HCT116 (cell line): Measurements from ENCODE around the gene MAMSTR. TPM values are rescaled to one million over a fixed set of nuclear protein-coding genes. Genes with fewer than 3 reads are reported as not detected.

Source experiments
- ATAC-seq: fragments of 200-7000 bp; cut with Tn5 transposase; 2 replicates; pipeline ENCODE4 v1.9.1; 2020; ENCODE audit warnings: mild to moderate bottlenecking, moderate library complexity
- BruUV-seq: library from RNA; stranded (reverse); fragments of 400-500 nt; replicated peaks from 2 replicates; lab custom pipeline; 2021; lab: Mats Ljungman, UMichigan
- CTCF ChIA-PET: fragments of 300-600 bp; sonication (Branson Sonifier 250); formaldehyde crosslinking; loops from one replicate; lab custom pipeline; 2021; ENCODE audit warnings: antibody characterized with exemption; lab: Charles Lee
- POLR2A ChIA-PET: fragments of 300-600, 350-600 bp; sonication (Branson Sonifier 250); formaldehyde crosslinking; loops from one replicate; lab custom pipeline; 2021; ENCODE audit warnings: antibody characterized with exemption; lab: Charles Lee
- RAD21 ChIA-PET, 2 experiments: fragments of 300-600 bp; sonication (Branson Sonifier 250); formaldehyde crosslinking; loops; one replicate each; lab custom pipeline; 2023; ENCODE audit warnings: low total read pairs in 2 of 2; ENCODE audit not compliant: uncharacterized antibody in 2 of 2, unreplicated experiment in 2 of 2, low non-redundant PET in 1 of 2; lab: Charles Lee
- DNase-seq: peaks from one replicate; pipeline ENCODE4 v3.0.0-alpha.2; 2010; ENCODE audit warnings: low read depth, low spot score
- H2AFZ ChIP-seq: fragments of 200-600 bp; shearing (Covaris generic), sonication (generic); 2 replicates; pipeline ENCODE4 v1.6.1; 2017; ENCODE audit warnings: low read depth, mixed run types, mixed read lengths, antibody characterized with exemption, low read length; ENCODE audit not compliant: poor library complexity, severe bottlenecking
- H3K27ac ChIP-seq: 2 replicates; pipeline ENCODE4 v1.5.1; 2012; ENCODE audit warnings: low read depth, low read length
- H3K27me3 ChIP-seq: fragments of 200-600 bp; sonication (generic); 2 replicates; pipeline ENCODE4 v1.6.1; 2016; ENCODE audit warnings: mixed run types, low read length, mixed read lengths; ENCODE audit not compliant: insufficient read depth
- H3K36me3 ChIP-seq, 2 experiments: fragments of 200-500 bp in 1 of 2; fragments of 200-600 bp in 1 of 2; sonication (Bioruptor generic) in 1 of 2; sonication (generic) in 1 of 2; 2 replicates each; pipeline versions ENCODE4 v1.5.1 to v1.6.1; 2014 to 2016; ENCODE audit warnings: low read length in 2 of 2, inconsistent platforms in 1 of 2, mixed read lengths in 1 of 2, mixed run types in 1 of 2; ENCODE audit not compliant: insufficient read depth in 2 of 2, control insufficient read depth in 1 of 2
- H3K4me1 ChIP-seq, 2 experiments: fragments of 200-600 bp in 1 of 2; sonication (generic) in 1 of 2; 2 replicates each; pipeline versions ENCODE4 v1.5.1 to v1.6.1; 2012 to 2017; ENCODE audit warnings: low read length in 2 of 2, inconsistent platforms in 1 of 2, mild to moderate bottlenecking in 1 of 2, mixed read lengths in 1 of 2, mixed run types in 1 of 2, moderate library complexity in 1 of 2; ENCODE audit not compliant: insufficient read depth in 2 of 2, control insufficient read depth in 1 of 2
- H3K4me2 ChIP-seq: fragments of 200-600 bp; sonication (generic); 2 replicates; pipeline ENCODE4 v1.6.1; 2017; ENCODE audit warnings: mixed run types, low read length, mixed read lengths
- H3K4me3 ChIP-seq, 2 experiments: fragments of 200-600 bp in 1 of 2; sonication (generic) in 1 of 2; replicated peaks in 1 of 2; 2 replicates each; pipeline ENCODE4 v1.5.1; 2011 to 2016; ENCODE audit warnings: low read length in 2 of 2, control low read depth in 1 of 2, low read depth in 1 of 2, mild to moderate bottlenecking in 1 of 2, mixed read lengths in 1 of 2, mixed run types in 1 of 2
- H3K79me2 ChIP-seq: fragments of 200-600 bp; sonication (generic); 2 replicates; pipeline ENCODE4 v1.6.1; 2017; ENCODE audit warnings: mild to moderate bottlenecking, mixed run types, low read length, moderate library complexity, mixed read lengths; ENCODE audit not compliant: insufficient read depth
- H3K9ac ChIP-seq: fragments of 200-600 bp; sonication (generic); 2 replicates; pipeline ENCODE4 v1.6.1; 2016; ENCODE audit warnings: low read length, mixed read lengths
- H3K9me2 ChIP-seq: fragments of 200-600 bp; sonication (generic), shearing (Covaris generic); 2 replicates; pipeline ENCODE4 v1.6.1; 2017; ENCODE audit warnings: mixed run types, mild to moderate bottlenecking, moderate library complexity; ENCODE audit not compliant: insufficient read depth
- H3K9me3 ChIP-seq, 2 experiments: fragments of 200-500 bp in 1 of 2; fragments of 200-600 bp in 1 of 2; sonication (Bioruptor generic) in 1 of 2; sonication (generic) in 1 of 2; 2 replicates each; pipeline ENCODE4 v1.6.1; 2014 to 2017; ENCODE audit warnings: low read length in 2 of 2, mixed read lengths in 2 of 2, inconsistent platforms in 1 of 2, low read depth in 1 of 2, mild to moderate bottlenecking in 1 of 2, mixed run types in 1 of 2, moderate library complexity in 1 of 2; ENCODE audit not compliant: control insufficient read depth in 1 of 2, insufficient read depth in 1 of 2
- H4K20me1 ChIP-seq: fragments of 200-600 bp; sonication (generic), shearing (Covaris generic); 2 replicates; pipeline ENCODE4 v1.6.1; 2017; ENCODE audit warnings: mixed run types, mild to moderate bottlenecking, moderate library complexity; ENCODE audit not compliant: insufficient read depth
- CEBPB ChIP-seq: IDR thresholded peaks from 2 replicates; pipeline ENCODE4 v1.6.1; 2012; ENCODE audit warnings: low read depth
- ELF1 ChIP-seq: IDR thresholded peaks from 2 replicates; pipeline ENCODE4 v1.6.1; 2012; ENCODE audit warnings: low read depth, borderline replicate concordance
- JUND ChIP-seq: IDR thresholded peaks from 2 replicates; pipeline ENCODE4 v1.6.1; 2012
- POLR2A ChIP-seq: IDR thresholded peaks from 2 replicates; pipeline ENCODE4 v1.7.0; 2011; ENCODE audit warnings: borderline replicate concordance; ENCODE audit not compliant: insufficient read depth, insufficient read length; ENCODE audit errors: extremely low read depth
- RAD21 ChIP-seq: IDR thresholded peaks from 2 replicates; pipeline ENCODE4 v1.6.1; 2012; ENCODE audit warnings: low read depth, mild to moderate bottlenecking
- SP1 ChIP-seq: IDR thresholded peaks from 2 replicates; pipeline ENCODE4 v1.6.1; 2012; ENCODE audit warnings: low read depth
- TCF7L2 ChIP-seq: IDR thresholded peaks from 2 replicates; pipeline ENCODE4 v1.7.0; 2011; ENCODE audit warnings: borderline replicate concordance, inconsistent platforms; ENCODE audit not compliant: insufficient read depth, insufficient read length; ENCODE audit errors: extremely low read depth
- YY1 ChIP-seq: IDR thresholded peaks from 2 replicates; pipeline ENCODE4 v1.6.1; 2011; ENCODE audit warnings: low read length, low read depth, moderate library complexity, mild to moderate bottlenecking; ENCODE audit not compliant: insufficient replicate concordance; ENCODE audit errors: extremely low read depth
- intact Hi-C: fragments of 100-400 bp; cut with micrococcal nuclease; formaldehyde crosslinking; loops from 2 replicates; pipeline ENCODE4 v1.10.0; 2022
- total RNA-seq: library from RNA; stranded (reverse); gene quantifications from one replicate; pipeline ENCODE4 v1.2.1, GENCODE V29; 2021; ENCODE audit not compliant: unreplicated experiment
- TF ChIP-seq, protein P1 (sequence below): IDR thresholded peaks from 2 replicates; pipeline ENCODE4 v1.6.1; 2011; ENCODE audit warnings: mild to moderate bottlenecking, low read length, moderate library complexity; ENCODE audit not compliant: insufficient replicate concordance; ENCODE audit errors: extremely low read depth
- TF ChIP-seq, protein P2 (sequence below): IDR thresholded peaks from 2 replicates; pipeline ENCODE4 v1.6.1; 2012

The MAMSTR gene
- total RNA-seq, 1 experiment from 2014 or later, result 1.3 TPM

DNA sequence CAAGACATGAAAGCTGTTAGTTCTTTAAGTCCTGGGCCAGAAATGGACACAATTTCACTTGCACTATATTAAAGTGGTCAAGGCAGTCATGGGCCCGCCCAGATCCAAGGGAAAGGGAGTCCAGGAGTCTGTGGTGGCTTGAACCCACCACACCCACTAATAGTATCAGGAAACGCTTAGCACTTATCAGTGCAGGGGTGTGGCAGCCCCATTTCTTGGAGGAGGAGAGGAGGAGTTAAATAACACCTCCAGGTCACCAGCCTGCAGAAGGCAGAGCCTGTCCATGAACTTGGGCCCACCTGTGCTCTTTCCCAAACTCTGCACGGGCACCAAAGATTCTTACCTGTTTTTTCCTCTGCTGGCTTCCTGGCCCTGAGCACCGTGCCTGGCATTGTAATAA is 41.3 kb downstream of the MAMSTR start:
- Histone ChIP-seq H3K9ac (no peak overlapping the region), H3K9me2 (no peaks in the 10 kb centered on the region), H4K20me1 (no peaks in the 10 kb centered on the region), H3K4me1 (peaks cover 13 to 25% of the 10 kb centered on the region in 2 experiments)
- DNase-seq, result no peak
- TF ChIP-seq SP1 (no peak), ELF1 (no peak), CEBPB (no peak)
- TF ChIP-seq, all 23 proteins: peak for 0
- no peak overlapping the region for H2AFZ ChIP-seq
- ChIA-PET RAD21 (no interaction called here), POLR2A (no interaction called here), CTCF (interaction anchor here (1.1 to 1.3 kb wide), 2 partner anchors 32 to 60 kb away, joined by 3 to 4 read pairs; partner anchors contain the start of gene CA11)
- no peaks in the 10 kb centered on the region for H3K79me2 ChIP-seq
- H3K4me3 ChIP-seq, result no peak overlapping the region
- H3K9me3 ChIP-seq, result no peaks in the 10 kb centered on the region
- no peak overlapping the region for H3K27ac ChIP-seq
- BruUV-seq, result no TSS peak
- H3K4me2 ChIP-seq, result peak overlapping the region; percentile 2
- intact Hi-C loops, result no loop called here
- no peaks in the 10 kb centered on the region for H3K27me3 ChIP-seq
- ATAC-seq, result peak; percentile 51
- H3K36me3 ChIP-seq, result no peaks in the 10 kb centered on the region

DNA sequence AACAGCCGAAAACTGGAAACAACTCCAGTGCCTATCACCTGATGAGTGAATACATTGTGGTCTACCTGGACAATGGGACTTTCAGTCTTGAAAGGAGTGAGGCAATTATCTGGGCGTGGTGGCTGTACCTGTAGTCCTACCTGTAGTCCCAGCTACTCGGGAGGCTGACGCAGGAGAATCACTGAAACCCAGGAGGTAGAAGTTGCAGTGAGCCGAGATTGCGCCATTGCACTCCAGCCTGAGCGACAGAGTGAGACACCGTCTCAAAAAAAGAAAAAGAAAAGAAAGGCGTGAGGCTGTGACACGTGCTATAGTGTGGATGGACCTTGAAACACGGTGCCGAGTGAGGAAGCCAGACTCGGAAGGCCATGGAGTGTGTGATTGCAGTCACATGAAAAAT is 42.6 kb downstream of the MAMSTR start:
- Histone ChIP-seq H3K9me3 (no peaks in the 10 kb centered on the region), H3K9ac (no peak overlapping the region), H3K4me2 (no peak overlapping the region)
- RAD21 ChIA-PET, result no interaction called here
- no peak for TF ChIP-seq ELF1
- TF ChIP-seq TCF7L2, result no peak
- TF ChIP-seq RAD21, result no peak
- TF ChIP-seq, protein P1, sequence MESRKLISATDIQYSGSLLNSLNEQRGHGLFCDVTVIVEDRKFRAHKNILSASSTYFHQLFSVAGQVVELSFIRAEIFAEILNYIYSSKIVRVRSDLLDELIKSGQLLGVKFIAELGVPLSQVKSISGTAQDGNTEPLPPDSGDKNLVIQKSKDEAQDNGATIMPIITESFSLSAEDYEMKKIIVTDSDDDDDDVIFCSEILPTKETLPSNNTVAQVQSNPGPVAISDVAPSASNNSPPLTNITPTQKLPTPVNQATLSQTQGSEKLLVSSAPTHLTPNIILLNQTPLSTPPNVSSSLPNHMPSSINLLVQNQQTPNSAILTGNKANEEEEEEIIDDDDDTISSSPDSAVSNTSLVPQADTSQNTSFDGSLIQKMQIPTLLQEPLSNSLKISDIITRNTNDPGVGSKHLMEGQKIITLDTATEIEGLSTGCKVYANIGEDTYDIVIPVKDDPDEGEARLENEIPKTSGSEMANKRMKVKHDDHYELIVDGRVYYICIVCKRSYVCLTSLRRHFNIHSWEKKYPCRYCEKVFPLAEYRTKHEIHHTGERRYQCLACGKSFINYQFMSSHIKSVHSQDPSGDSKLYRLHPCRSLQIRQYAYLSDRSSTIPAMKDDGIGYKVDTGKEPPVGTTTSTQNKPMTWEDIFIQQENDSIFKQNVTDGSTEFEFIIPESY, result no peak
- no peak for TF ChIP-seq JUND
- TF ChIP-seq YY1, result no peak
- no peak for TF ChIP-seq POLR2A
- no peak for TF ChIP-seq CEBPB
- TF ChIP-seq, protein P2, sequence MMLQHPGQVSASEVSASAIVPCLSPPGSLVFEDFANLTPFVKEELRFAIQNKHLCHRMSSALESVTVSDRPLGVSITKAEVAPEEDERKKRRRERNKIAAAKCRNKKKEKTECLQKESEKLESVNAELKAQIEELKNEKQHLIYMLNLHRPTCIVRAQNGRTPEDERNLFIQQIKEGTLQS, result no peak
- TF ChIP-seq, all 23 proteins: peak for 0
- Histone ChIP-seq H3K27ac (no peak overlapping the region), H2AFZ (no peak overlapping the region), H3K27me3 (no peaks in the 10 kb centered on the region), H3K9me2 (no peaks in the 10 kb centered on the region), H3K36me3 (no peaks in the 10 kb centered on the region), H3K4me1 (peaks cover 13 to 25% of the 10 kb centered on the region in 2 experiments), H4K20me1 (no peaks in the 10 kb centered on the region), H3K4me3 (no peak overlapping the region), H3K79me2 (no peaks in the 10 kb centered on the region)
- intact Hi-C loops, result no loop called here
- ChIA-PET POLR2A (interaction anchor here (1.4 kb wide), 1 partner anchor 19 kb away, joined by 3 read pairs; the partner anchor contains the start of gene FUT2), CTCF (interaction anchor here (3.0 to 3.1 kb wide), 2 partner anchors 19 to 62 kb away, joined by 12 to 16 read pairs; partner anchors contain the start of gene FUT2)
- no TSS peak for BruUV-seq
- DNase-seq (no peak), ATAC-seq (no peak)
